ENCODE results near the gene MYBPC2. TPM values are rescaled to one million over a fixed set of nuclear protein-coding genes. Genes with fewer than 3 reads are reported as not detected.
A peak's percentile ranks its signal among the peaks of the same experiment; 100 is the strongest.

Gene MYBPC2
- total RNA-seq, 1 donor from 2014 or later, result not detected

DNA sequence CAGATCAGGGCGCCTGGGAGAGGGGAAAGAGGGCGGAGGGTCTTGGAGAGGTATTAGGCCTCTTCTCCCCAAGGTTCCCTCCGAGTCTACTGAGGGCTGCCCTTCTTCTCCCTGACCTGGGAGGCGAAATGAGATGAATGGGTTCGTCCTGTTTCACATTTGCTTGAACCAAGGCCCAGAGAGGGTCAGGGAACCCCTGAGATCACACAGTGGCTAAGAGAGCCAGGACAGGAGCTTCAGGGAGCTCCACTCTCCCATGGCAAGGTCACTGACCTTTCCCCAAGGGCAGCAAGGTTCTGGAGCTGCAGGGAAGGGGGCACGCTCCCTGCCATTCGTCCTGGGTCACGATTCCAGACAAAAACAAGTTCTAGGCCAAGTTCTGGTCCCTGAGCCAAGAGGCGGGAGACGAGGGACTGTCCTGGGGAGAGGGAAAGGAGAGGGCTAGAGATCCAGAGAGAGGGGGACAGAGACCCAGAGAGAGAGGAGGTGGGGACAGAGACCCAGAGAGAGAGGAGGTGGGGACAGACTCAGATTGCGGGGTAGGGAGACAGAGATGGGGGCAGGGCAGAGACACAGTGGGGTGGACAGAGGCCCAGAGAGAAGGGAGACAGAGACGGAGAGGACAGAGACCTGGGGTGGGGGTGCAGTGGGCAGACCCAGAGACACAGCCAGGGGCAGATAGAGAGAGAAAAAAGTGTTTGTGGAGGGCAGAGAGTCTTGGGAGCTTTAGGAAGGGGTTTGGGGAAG, 80.5 kb downstream of the MYBPC2 start:
- H3K4me1 ChIP-seq, result peaks cover 10% of the 10 kb centered on the region
- H3K9me3 ChIP-seq, result no peaks in the 10 kb centered on the region
- intact Hi-C loops (cut with DNase I), result no loop called here
- H3K27me3 ChIP-seq, result no peaks in the 10 kb centered on the region
- H3K27ac ChIP-seq, result no peak overlapping the region
- no peak for TF ChIP-seq POLR2AphosphoS5 (IDR thresholded peaks at IDR 0.05; ENCODE audit: insufficient read depth in 1 of 2, low read depth in 1 of 2)
- TF ChIP-seq POLR2A (IDR thresholded peaks at IDR 0.05), result no peak
- TF ChIP-seq, protein P1, sequence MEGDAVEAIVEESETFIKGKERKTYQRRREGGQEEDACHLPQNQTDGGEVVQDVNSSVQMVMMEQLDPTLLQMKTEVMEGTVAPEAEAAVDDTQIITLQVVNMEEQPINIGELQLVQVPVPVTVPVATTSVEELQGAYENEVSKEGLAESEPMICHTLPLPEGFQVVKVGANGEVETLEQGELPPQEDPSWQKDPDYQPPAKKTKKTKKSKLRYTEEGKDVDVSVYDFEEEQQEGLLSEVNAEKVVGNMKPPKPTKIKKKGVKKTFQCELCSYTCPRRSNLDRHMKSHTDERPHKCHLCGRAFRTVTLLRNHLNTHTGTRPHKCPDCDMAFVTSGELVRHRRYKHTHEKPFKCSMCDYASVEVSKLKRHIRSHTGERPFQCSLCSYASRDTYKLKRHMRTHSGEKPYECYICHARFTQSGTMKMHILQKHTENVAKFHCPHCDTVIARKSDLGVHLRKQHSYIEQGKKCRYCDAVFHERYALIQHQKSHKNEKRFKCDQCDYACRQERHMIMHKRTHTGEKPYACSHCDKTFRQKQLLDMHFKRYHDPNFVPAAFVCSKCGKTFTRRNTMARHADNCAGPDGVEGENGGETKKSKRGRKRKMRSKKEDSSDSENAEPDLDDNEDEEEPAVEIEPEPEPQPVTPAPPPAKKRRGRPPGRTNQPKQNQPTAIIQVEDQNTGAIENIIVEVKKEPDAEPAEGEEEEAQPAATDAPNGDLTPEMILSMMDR (IDR thresholded peaks at IDR 0.05), result no peak
- no peak overlapping the region for H3K4me3 ChIP-seq
- no peak for DNase-seq (ENCODE audit: extremely low spot score in 2 of 2)
- H3K36me3 ChIP-seq, result no peaks in the 10 kb centered on the region

DNA sequence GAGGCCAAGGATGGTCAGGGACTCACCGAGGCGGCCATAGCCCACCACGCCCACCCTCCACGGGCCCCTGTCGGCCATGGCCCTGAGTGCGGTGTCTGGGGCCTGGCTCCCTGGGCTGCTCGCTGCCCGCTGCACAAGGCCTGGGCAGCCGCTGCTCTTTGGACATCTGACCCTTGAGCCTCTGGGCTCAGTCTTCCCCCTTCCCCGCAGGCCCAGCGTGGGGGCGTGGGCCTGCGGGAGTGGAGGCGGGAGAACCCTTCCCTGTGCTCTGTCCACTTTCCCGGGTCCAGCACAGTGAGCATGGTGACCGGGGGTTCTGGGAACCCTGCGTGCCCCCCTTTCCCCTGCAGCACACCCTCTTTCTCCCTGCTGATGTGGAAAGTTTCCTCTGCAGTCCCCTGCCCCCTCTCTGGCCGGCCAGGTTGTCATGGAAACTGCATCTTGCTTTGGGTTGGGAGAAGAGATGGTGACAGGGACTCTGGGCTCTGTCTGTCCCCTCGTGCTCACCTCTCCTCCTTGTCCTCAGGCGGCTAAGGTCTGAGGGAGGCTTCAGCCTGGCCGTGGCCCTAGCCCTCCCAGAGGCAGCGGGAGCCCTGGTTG, 81.2 kb downstream of the MYBPC2 start, which contains the start of gene ASPDH:
Gene ASPDH (minus strand): TSS at position 168 of the 600 bp plus-strand sequence. CDS start 90 bp downstream, at position 78.
- peaks cover 10% of the 10 kb centered on the region for H3K4me1 ChIP-seq
- no peaks in the 10 kb centered on the region for H3K9me3 ChIP-seq
- H3K4me3 ChIP-seq, result no peak within 1 kb of the TSS
- peak in 1 of 2 donors; percentile 78 for DNase-seq (ENCODE audit: extremely low spot score in 2 of 2)
- H3K36me3 ChIP-seq, result no peaks in the 10 kb centered on the region
- no peaks in the 10 kb centered on the region for H3K27me3 ChIP-seq
- no peak within 1 kb of the TSS for H3K27ac ChIP-seq
- TF ChIP-seq POLR2A (IDR thresholded peaks at IDR 0.05) (no peak), POLR2AphosphoS5 (IDR thresholded peaks at IDR 0.05; ENCODE audit: insufficient read depth in 1 of 2, low read depth in 1 of 2) (no peak)
- TF ChIP-seq, protein P1 (IDR thresholded peaks at IDR 0.05), result no peak
- intact Hi-C loops (cut with DNase I), result no loop called here

DNA sequence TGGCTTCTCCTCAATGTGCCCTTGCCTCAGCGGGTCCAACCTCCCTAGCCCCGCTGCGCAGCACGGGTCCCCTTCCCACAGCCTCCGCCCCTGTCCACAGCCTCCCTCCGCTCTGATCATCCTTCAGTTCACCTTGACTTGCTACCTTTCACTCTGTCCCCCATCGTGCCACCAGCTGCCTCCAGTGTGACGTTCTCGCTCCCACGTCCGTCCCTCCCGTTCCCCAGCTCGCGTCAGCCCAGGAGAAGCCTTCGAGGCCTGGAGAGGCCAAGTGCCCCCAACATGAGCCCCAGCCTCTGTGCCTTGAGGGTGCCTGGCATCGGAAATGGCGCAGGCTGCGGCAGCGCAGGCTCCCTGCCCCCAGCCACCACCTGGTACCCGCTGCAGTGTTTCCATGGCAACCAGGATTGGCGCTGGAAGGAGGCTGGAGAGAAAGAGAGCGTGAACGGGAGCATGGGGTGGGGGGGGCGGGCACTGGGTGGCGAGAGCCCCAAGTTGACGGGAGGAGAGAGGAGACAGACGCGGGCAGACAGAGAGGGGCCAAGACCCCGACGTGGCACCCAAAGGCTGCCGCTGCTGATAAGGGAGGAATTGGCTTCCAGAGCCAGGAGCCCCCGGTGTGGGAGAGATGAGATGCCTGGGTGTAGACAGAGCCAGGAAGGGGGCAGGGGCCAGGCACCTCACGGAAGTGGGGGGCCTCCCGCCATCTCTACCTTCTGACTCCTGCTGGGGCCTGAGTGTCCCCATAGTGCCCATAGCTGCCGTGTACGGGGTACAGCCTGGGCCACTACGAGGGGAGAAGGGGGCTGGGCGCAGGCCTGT, 81.9 kb downstream of the MYBPC2 start:
- H3K36me3 ChIP-seq, result no peaks in the 10 kb centered on the region
- H3K9me3 ChIP-seq, result no peaks in the 10 kb centered on the region
- intact Hi-C loops (cut with DNase I), result no loop called here
- no peak for TF ChIP-seq POLR2A (IDR thresholded peaks at IDR 0.05)
- no peak for TF ChIP-seq POLR2AphosphoS5 (IDR thresholded peaks at IDR 0.05; ENCODE audit: insufficient read depth in 1 of 2, low read depth in 1 of 2)
- TF ChIP-seq, protein P1 (IDR thresholded peaks at IDR 0.05), result no peak
- no peak overlapping the region for H3K27ac ChIP-seq
- no peak overlapping the region for H3K4me3 ChIP-seq
- DNase-seq (ENCODE audit: extremely low spot score in 2 of 2), result no peak
- peaks cover 10% of the 10 kb centered on the region for H3K4me1 ChIP-seq
- H3K27me3 ChIP-seq, result no peaks in the 10 kb centered on the region

DNA sequence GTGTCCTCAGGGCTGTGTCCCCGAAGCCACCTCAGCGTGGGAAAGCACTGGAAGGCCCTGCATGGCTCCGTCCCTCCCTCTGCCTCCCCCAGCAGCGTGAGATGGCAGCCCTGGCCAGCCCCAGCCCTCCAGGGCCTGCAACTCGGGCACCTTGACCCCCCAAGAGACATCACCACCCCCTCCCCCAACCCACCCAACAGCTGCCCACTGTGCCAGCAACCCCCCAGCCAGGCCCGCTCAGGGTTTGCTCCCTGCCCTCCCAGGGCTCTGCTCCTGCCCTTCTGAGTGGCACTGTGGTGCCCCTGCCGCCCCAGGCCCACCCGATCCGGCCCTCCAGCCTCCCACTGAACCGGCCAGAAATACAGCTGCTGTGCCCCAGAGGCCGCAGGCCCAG, 82.5 kb downstream of the MYBPC2 start:
- no peak for DNase-seq (ENCODE audit: extremely low spot score in 2 of 2)
- peaks cover 6% of the 10 kb centered on the region for H3K4me1 ChIP-seq
- no peaks in the 10 kb centered on the region for H3K27me3 ChIP-seq
- no peak overlapping the region for H3K4me3 ChIP-seq
- H3K9me3 ChIP-seq, result no peaks in the 10 kb centered on the region
- TF ChIP-seq, protein P1 (IDR thresholded peaks at IDR 0.05), result no peak
- TF ChIP-seq POLR2A (IDR thresholded peaks at IDR 0.05) (no peak), POLR2AphosphoS5 (IDR thresholded peaks at IDR 0.05; ENCODE audit: insufficient read depth in 1 of 2, low read depth in 1 of 2) (no peak)
- intact Hi-C loops (cut with DNase I), result no loop called here
- no peak overlapping the region for H3K27ac ChIP-seq
- H3K36me3 ChIP-seq, result no peaks in the 10 kb centered on the region

Other genes with a start within 250 kb of the MYBPC2 start
- 51.6 TPM for gene MYH14, start 229.3 kb upstream of the MYBPC2 start, total RNA-seq
- gene KCNC3, start 103.5 kb upstream of the MYBPC2 start, total RNA-seq, result 0.98 TPM
- 0.74 TPM for gene NAPSA, start 67.3 kb upstream of the MYBPC2 start, total RNA-seq
- gene NR1H2, start 56.4 kb upstream of the MYBPC2 start, total RNA-seq, result 84.7 TPM
- gene POLD1, start 48.5 kb upstream of the MYBPC2 start, total RNA-seq, result 16.7 TPM
- gene SPIB, start 14.0 kb upstream of the MYBPC2 start, total RNA-seq, result not detected
- gene EMC10, start 43.6 kb downstream of the MYBPC2 start, total RNA-seq, result 33.1 TPM
- gene GARIN5A, start 44.0 kb downstream of the MYBPC2 start, total RNA-seq, result not detected
- 60.9 TPM for gene JOSD2, start 78.3 kb downstream of the MYBPC2 start, total RNA-seq
- not detected for gene ASPDH, start 81.0 kb downstream of the MYBPC2 start, total RNA-seq
- 17.9 TPM for gene LRRC4B, start 135.5 kb downstream of the MYBPC2 start, total RNA-seq
- 2.5 TPM for gene SYT3, start 207.0 kb downstream of the MYBPC2 start, total RNA-seq
- gene C19orf81, start 216.6 kb downstream of the MYBPC2 start, total RNA-seq, result not detected

All from vagina (tissue), 2 donors.